WTC11 (cell line): ENCODE measurements around the gene DCXR. TPM values are rescaled to one million over a fixed set of nuclear protein-coding genes. Genes with fewer than 3 reads are reported as not detected.
A peak's percentile ranks its signal among the peaks of the same experiment; 100 is the strongest.

Experiments
- ATAC-seq: fragments of 200-7000 bp; cut with Tn5 transposase; 2 replicates; pipeline ENCODE4 v1.10.0; 2021; ENCODE audit warnings: mild to moderate bottlenecking, moderate library complexity
- CTCF ChIA-PET: fragments of 300-600 bp; sonication (Branson Sonifier 250); formaldehyde crosslinking; loops from one replicate; lab custom pipeline; 2021; ENCODE audit warnings: antibody characterized with exemption; lab: Charles Lee
- POLR2A ChIA-PET: fragments of 350-600 bp; sonication (Branson Sonifier 250); formaldehyde crosslinking; loops from one replicate; lab custom pipeline; 2021; ENCODE audit warnings: antibody characterized with exemption; lab: Charles Lee
- DNase-seq: peaks from one replicate; pipeline ENCODE4 v3.0.0; 2021; ENCODE audit warnings: low spot score
- H3K27ac Mint-ChIP-seq: 2 replicates; pipeline ENCODE4 v1.8.0; 2021; ENCODE audit warnings: mixed read lengths
- H3K27me3 Mint-ChIP-seq: 2 replicates; pipeline ENCODE4 v1.8.0; 2021; ENCODE audit warnings: low read depth, mild to moderate bottlenecking, moderate library complexity, mixed read lengths
- H3K36me3 Mint-ChIP-seq: 2 replicates; pipeline ENCODE4 v1.8.0; 2021; ENCODE audit warnings: mixed read lengths
- H3K4me1 Mint-ChIP-seq: 2 replicates; pipeline ENCODE4 v1.8.0; 2022; ENCODE audit warnings: mixed read lengths
- H3K4me3 Mint-ChIP-seq: 2 replicates; pipeline ENCODE4 v1.8.0; 2021; ENCODE audit warnings: mild to moderate bottlenecking, moderate library complexity, mixed read lengths
- H3K9me3 Mint-ChIP-seq: 2 replicates; pipeline ENCODE4 v1.8.0; 2021; ENCODE audit warnings: mixed read lengths
- ATF1 ChIP-seq: sonication (generic); formaldehyde crosslinking; IDR thresholded peaks from 2 replicates; pipeline ENCODE4 v1.8.1; 2023; ENCODE audit warnings: mild to moderate bottlenecking, moderate library complexity, missing genetic modification reagents
- ATF6 ChIP-seq: sonication (generic); formaldehyde crosslinking; IDR thresholded peaks from 2 replicates; pipeline ENCODE4 v1.8.1; 2023; ENCODE audit warnings: mild to moderate bottlenecking, missing genetic modification reagents
- CBFB ChIP-seq: sonication (generic); formaldehyde crosslinking; IDR thresholded peaks from 2 replicates; pipeline ENCODE4 v1.8.1; 2022; ENCODE audit warnings: mild to moderate bottlenecking, low read depth, missing genetic modification reagents
- CREB1 ChIP-seq: sonication (generic); formaldehyde crosslinking; IDR thresholded peaks from 2 replicates; pipeline ENCODE4 v1.8.0; 2023; ENCODE audit warnings: mild to moderate bottlenecking, missing genetic modification reagents
- E2F4 ChIP-seq: sonication (generic); formaldehyde crosslinking; IDR thresholded peaks from 2 replicates; pipeline ENCODE4 v1.8.1; 2022; ENCODE audit warnings: low read depth, mild to moderate bottlenecking, moderate library complexity, missing genetic modification reagents, borderline replicate concordance
- E2F5 ChIP-seq: sonication (generic); formaldehyde crosslinking; IDR thresholded peaks from 2 replicates; pipeline ENCODE4 v1.8.1; 2022; ENCODE audit warnings: mild to moderate bottlenecking, moderate library complexity, missing genetic modification reagents
- ELF4 ChIP-seq: sonication (generic); formaldehyde crosslinking; IDR thresholded peaks from 2 replicates; pipeline ENCODE4 v1.8.1; 2022; ENCODE audit warnings: low read depth, mild to moderate bottlenecking, moderate library complexity, missing genetic modification reagents
- ETV6 ChIP-seq: sonication (generic); formaldehyde crosslinking; IDR thresholded peaks from 2 replicates; pipeline ENCODE4 v1.8.1; 2022; ENCODE audit warnings: mild to moderate bottlenecking, missing genetic modification reagents
- MLX ChIP-seq: sonication (generic); formaldehyde crosslinking; IDR thresholded peaks from 2 replicates; pipeline ENCODE4 v1.8.1; 2023; ENCODE audit warnings: mild to moderate bottlenecking, missing genetic modification reagents, moderate library complexity
- NR2C2 ChIP-seq: sonication (generic); formaldehyde crosslinking; IDR thresholded peaks from 2 replicates; pipeline ENCODE4 v1.8.0; 2022; ENCODE audit warnings: mild to moderate bottlenecking, missing genetic modification reagents
- SOX15 ChIP-seq: fragments of 250-450 bp; sonication (Bioruptor Pico); IDR thresholded peaks from 2 replicates; pipeline ENCODE4 v1.9.0; 2021; ENCODE audit warnings: mild to moderate bottlenecking
- TEAD4 ChIP-seq: sonication (generic); formaldehyde crosslinking; IDR thresholded peaks from 2 replicates; pipeline ENCODE4 v1.8.0; 2022; ENCODE audit warnings: mild to moderate bottlenecking, missing genetic modification reagents
- USF1 ChIP-seq: sonication (generic); formaldehyde crosslinking; IDR thresholded peaks from 2 replicates; pipeline ENCODE4 v1.8.0; 2022; ENCODE audit warnings: mild to moderate bottlenecking, missing genetic modification reagents
- USF2 ChIP-seq: sonication (generic); formaldehyde crosslinking; IDR thresholded peaks from 2 replicates; pipeline ENCODE4 v1.8.1; 2023; ENCODE audit warnings: mild to moderate bottlenecking, missing genetic modification reagents, moderate library complexity
- ZNF219 ChIP-seq: sonication (generic); formaldehyde crosslinking; IDR thresholded peaks from 2 replicates; pipeline ENCODE4 v1.8.0; 2023; ENCODE audit warnings: missing genetic modification reagents, mild to moderate bottlenecking, borderline replicate concordance
- ZNF263 ChIP-seq: sonication (generic); formaldehyde crosslinking; IDR thresholded peaks from 2 replicates; pipeline ENCODE4 v1.8.1; 2022; ENCODE audit warnings: low read depth, mild to moderate bottlenecking, moderate library complexity, missing genetic modification reagents
- ZNF416 ChIP-seq: fragments of 250-450 bp; sonication (Bioruptor Pico); IDR thresholded peaks from 2 replicates; pipeline ENCODE4 v1.9.0; 2021; ENCODE audit warnings: mild to moderate bottlenecking, inconsistent platforms
- ZNF532 ChIP-seq: fragments of 250-450 bp; sonication (Bioruptor Pico); IDR thresholded peaks from 2 replicates; pipeline ENCODE4 v1.9.0; 2021; ENCODE audit warnings: mild to moderate bottlenecking, borderline replicate concordance
- ZNF671 ChIP-seq: fragments of 250-450 bp; sonication (Bioruptor Pico); IDR thresholded peaks from 2 replicates; pipeline ENCODE4 v1.8.0; 2021; ENCODE audit warnings: mild to moderate bottlenecking
- ZSCAN18 ChIP-seq: fragments of 250-450 bp; sonication (Bioruptor Pico); IDR thresholded peaks from 2 replicates; pipeline ENCODE4 v2.1.2; 2022; ENCODE audit warnings: mild to moderate bottlenecking, moderate library complexity
- total RNA-seq: library from RNA; stranded (reverse); gene quantifications from 3 replicates; pipeline ENCODE4 v1.2.3, GENCODE V29; 2021

The DCXR gene
- total RNA-seq, 1 experiment from 2014 or later, result 130 TPM

- no peaks in the 10 kb centered on the region for H3K9me3 Mint-ChIP-seq
- H3K4me3 Mint-ChIP-seq, result no peak overlapping the region
- H3K27ac Mint-ChIP-seq, result no peak overlapping the region
- no peaks in the 10 kb centered on the region for H3K27me3 Mint-ChIP-seq
- DNase-seq (no peak), ATAC-seq (no peak)
- no peaks in the 10 kb centered on the region for H3K4me1 Mint-ChIP-seq
- CTCF ChIA-PET, result no interaction called here
- POLR2A ChIA-PET, result interaction anchor here (1.5 kb wide), 1 partner anchor 28 kb away, joined by 4 read pairs; no protein-coding TSS in a partner anchor
- no peak for TF ChIP-seq ELF4
- TF ChIP-seq ZNF219 (CRISPR knock-in tag), result no peak
- no peak for TF ChIP-seq E2F5 (CRISPR knock-in tag)
- TF ChIP-seq NR2C2 (CRISPR knock-in tag), result no peak
- TF ChIP-seq CREB1 (CRISPR knock-in tag), result no peak
- no peak for TF ChIP-seq USF1 (CRISPR knock-in tag)
- no peak for TF ChIP-seq SOX15 (CRISPR knock-in tag)
- no peak for TF ChIP-seq ZSCAN18
- H3K36me3 Mint-ChIP-seq, result peaks cover 8% of the 10 kb centered on the region; the same call in 1 of the 2 replicates
Observed at GRCh38 chr17:82058855-82059249, 21.4 kb upstream of the DCXR start.

GRCh38 chr17:82058230-82058854, 20.8 kb upstream of the DCXR start:
- H3K36me3 Mint-ChIP-seq, result peaks cover 8% of the 10 kb centered on the region; the same call in 1 of the 2 replicates
- H3K4me1 Mint-ChIP-seq, result no peaks in the 10 kb centered on the region
- DNase-seq (no peak), ATAC-seq (peak; percentile 33; the same call in 1 of the 2 replicates)
- H3K4me3 Mint-ChIP-seq, result no peak overlapping the region
- H3K27ac Mint-ChIP-seq, result no peak overlapping the region
- H3K9me3 Mint-ChIP-seq, result no peaks in the 10 kb centered on the region
- no peaks in the 10 kb centered on the region for H3K27me3 Mint-ChIP-seq
- ChIA-PET CTCF (interaction anchor here (2.9 kb wide), 1 partner anchor 21 kb away, joined by 11 read pairs; the partner anchor contains the start of gene DCXR), POLR2A (interaction anchor here (1.5 kb wide), 1 partner anchor 28 kb away, joined by 4 read pairs; no protein-coding TSS in a partner anchor)
- TF ChIP-seq ZNF416 (CRISPR knock-in tag), result no peak
- no peak for TF ChIP-seq CBFB (CRISPR knock-in tag)
- TF ChIP-seq ZNF532 (CRISPR knock-in tag), result no peak
- TF ChIP-seq TEAD4 (CRISPR knock-in tag), result no peak
- TF ChIP-seq ZNF219 (CRISPR knock-in tag), result no peak
- TF ChIP-seq ZNF263 (CRISPR knock-in tag), result no peak
- no peak for TF ChIP-seq MLX
- TF ChIP-seq ATF1, result no peak
- no peak for TF ChIP-seq USF2 (CRISPR knock-in tag)
- no peak for TF ChIP-seq NR2C2 (CRISPR knock-in tag)
- no peak for TF ChIP-seq ETV6
- TF ChIP-seq ZNF671 (CRISPR knock-in tag), result no peak
- no peak for TF ChIP-seq E2F4 (CRISPR knock-in tag)
- no peak for TF ChIP-seq ATF6 (CRISPR knock-in tag)
